ENCODE measurements around the gene ORC3. TPM values are rescaled to one million over a fixed set of nuclear protein-coding genes. Genes with fewer than 3 reads are reported as not detected.

Gene ORC3
- total and polyA plus RNA-seq, 2 of the 4 experiments (the other 2 are of a cell fraction) = 22.3 to 30.6 TPM

DNA sequence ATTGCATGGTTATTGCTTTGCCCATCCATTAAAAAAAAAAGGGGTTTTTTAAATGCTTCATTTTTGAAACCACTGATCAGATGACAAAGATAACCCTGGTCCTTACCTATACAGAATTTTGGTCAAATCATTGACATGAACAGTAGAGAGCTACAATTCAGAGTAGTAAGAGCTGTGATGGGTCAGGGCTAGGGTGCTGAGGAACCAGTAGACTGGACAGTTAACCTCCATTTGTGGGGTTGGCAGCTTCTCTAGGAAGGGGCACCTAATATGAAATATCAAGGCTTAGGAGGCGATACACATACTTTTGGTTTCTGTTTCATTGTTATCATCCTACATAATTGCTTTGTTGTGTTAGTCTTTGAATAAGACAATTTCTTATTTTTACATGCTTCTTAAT is 55.1 kb downstream of the ORC3 start:
- Histone ChIP-seq H3K79me1 (ENCODE audit: low read depth in 1 of 2, low read length in 2 of 2) (no peaks in the 10 kb centered on the region), H2BK5ac (ENCODE audit: low read depth, low read length, poor library complexity, severe bottlenecking) (no peak overlapping the region), H4K5ac (ENCODE audit: low read depth, low read length) (no peak overlapping the region), H2BK15ac (ENCODE audit: low read depth, low read length) (no peak overlapping the region), H2AK9ac (replicated peaks; ENCODE audit: low read depth, low read length, poor library complexity) (no peak overlapping the region), H3K9me1 (ENCODE audit: insufficient read depth, low read length) (no peaks in the 10 kb centered on the region), H4K20me1 (ENCODE audit: insufficient read depth, low read length) (no peaks in the 10 kb centered on the region), H3K23ac (ENCODE audit: low read depth, low read length) (no peak overlapping the region), H2BK20ac (ENCODE audit: low read depth, low read length) (no peak overlapping the region), H3K4me3 (ENCODE audit: insufficient read depth, low read depth, low read length) (no peak overlapping the region), H3K4me1 (ENCODE audit: control insufficient read depth, insufficient read depth, low read length) (no peaks in the 10 kb centered on the region; the same call in 1 of the 2 replicates), H4K91ac (ENCODE audit: insufficient read depth, low read depth, low read length) (no peak overlapping the region), H3K4me2 (ENCODE audit: low read depth, low read length) (peak overlapping the region; percentile 46; the same call in 1 of the 2 replicates), H3K27ac (ENCODE audit: insufficient read depth, low read length) (no peak overlapping the region), H3K56ac (ENCODE audit: extremely low read depth, insufficient read depth, low read length) (no peak overlapping the region), H3K36me3 (ENCODE audit: control insufficient read depth, insufficient read depth, low read length) (no peaks in the 10 kb centered on the region), H2AK5ac (ENCODE audit: low read depth, low read length) (no peak overlapping the region), H4K8ac (ENCODE audit: low read depth in 2 of 2, low read length in 2 of 2) (no peak overlapping the region), H2AFZ (replicated peaks; ENCODE audit: low read length, poor library complexity) (no peak overlapping the region), H3K14ac (replicated peaks; ENCODE audit: low read depth, low read length) (no peak overlapping the region), H2BK120ac (ENCODE audit: low read depth, low read length) (no peak overlapping the region), H3K9me3 (ENCODE audit: control insufficient read depth, insufficient read depth, low read length) (no peaks in the 10 kb centered on the region), H3K27me3 (ENCODE audit: control insufficient read depth, insufficient read depth, low read length) (no peaks in the 10 kb centered on the region), H3K18ac (ENCODE audit: low read depth, low read length) (no peak overlapping the region), H3K9ac (ENCODE audit: low read depth, low read length) (no peak overlapping the region), H3K4ac (ENCODE audit: low read depth, low read length) (no peak overlapping the region)
- POLR2A ChIA-PET (ENCODE audit: unreplicated experiment) = no interaction called here
- CTCF ChIA-PET = interaction anchor here (1.3 kb wide), 1 partner anchor 8 kb away, joined by 4 read pairs; no protein-coding TSS in a partner anchor
- TF ChIP-seq MAFK (IDR thresholded peaks at IDR 0.05; ENCODE audit: low read depth, low read length) = no peak
- TF ChIP-seq, protein P1, sequence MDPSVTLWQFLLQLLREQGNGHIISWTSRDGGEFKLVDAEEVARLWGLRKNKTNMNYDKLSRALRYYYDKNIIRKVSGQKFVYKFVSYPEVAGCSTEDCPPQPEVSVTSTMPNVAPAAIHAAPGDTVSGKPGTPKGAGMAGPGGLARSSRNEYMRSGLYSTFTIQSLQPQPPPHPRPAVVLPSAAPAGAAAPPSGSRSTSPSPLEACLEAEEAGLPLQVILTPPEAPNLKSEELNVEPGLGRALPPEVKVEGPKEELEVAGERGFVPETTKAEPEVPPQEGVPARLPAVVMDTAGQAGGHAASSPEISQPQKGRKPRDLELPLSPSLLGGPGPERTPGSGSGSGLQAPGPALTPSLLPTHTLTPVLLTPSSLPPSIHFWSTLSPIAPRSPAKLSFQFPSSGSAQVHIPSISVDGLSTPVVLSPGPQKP (IDR thresholded peaks at IDR 0.05; ENCODE audit: borderline replicate concordance, low read depth, low read length) = no peak
- TF ChIP-seq RAD21 (IDR thresholded peaks at IDR 0.05; ENCODE audit: low read length) = no peak
- TF ChIP-seq BHLHE40 (IDR thresholded peaks at IDR 0.05; ENCODE audit: low read depth, low read length) = no peak
- no peak for TF ChIP-seq FOS (IDR thresholded peaks at IDR 0.05; ENCODE audit: low read depth, low read length)
- no peak for TF ChIP-seq CHD1 (IDR thresholded peaks at IDR 0.05; ENCODE audit: low read depth, low read length)
- TF ChIP-seq MAZ (IDR thresholded peaks at IDR 0.05; ENCODE audit: borderline replicate concordance, low read depth, low read length) = no peak
- no peak for TF ChIP-seq POLR2A (IDR thresholded peaks at IDR 0.05; ENCODE audit: low read depth, low read length)
- no peak for TF ChIP-seq CTCF (conservative IDR thresholded peaks at IDR 0.05; ENCODE audit: low read depth, low read length)
- TF ChIP-seq SMC3 (IDR thresholded peaks at IDR 0.05; ENCODE audit: low read depth, low read length) = no peak
- TF ChIP-seq NFE2L2 (IDR thresholded peaks at IDR 0.05; ENCODE audit: low read depth, low read length) = no peak
- TF ChIP-seq MXI1 (IDR thresholded peaks at IDR 0.05; ENCODE audit: borderline replicate concordance, low read depth, low read length) = no peak
- TF ChIP-seq RCOR1 (IDR thresholded peaks at IDR 0.05; ENCODE audit: insufficient replicate concordance, low read length) = no peak
- no peak for TF ChIP-seq CEBPB (IDR thresholded peaks at IDR 0.05; ENCODE audit: low read depth, low read length)
- TF ChIP-seq RFX5 (IDR thresholded peaks at IDR 0.05; ENCODE audit: low read depth, low read length) = no peak
- TF ChIP-seq USF2 (IDR thresholded peaks at IDR 0.05; ENCODE audit: low read depth, low read length) = no peak
- ATAC-seq (ENCODE audit: low read depth) = no peak
- in situ Hi-C loops (cut with MboI; ENCODE audit: low sequenced_read_pairs) = no loop called here
- intact Hi-C loops (cut with micrococcal nuclease) = no loop called here
- no peak for DNase-seq
- dilution Hi-C loops (cut with HindIII; ENCODE audit: low sequenced_read_pairs, unreplicated experiment) = no loop called here
- WGBS, 2 experiments (ENCODE audit: extremely low coverage in 2 of 2, insufficient read length in 1 of 2) = no CpG with 5 or more reads among the region's 1 CpG
- BruUV-seq (replicated peaks) = no TSS peak

Measured in IMR-90 (cell line).